Stimulated activated CD4-positive, alpha-beta T cell treated with anti-CD3 and anti-CD28 coated beads, Interleukin-2, amount 100 ng/mL, for 24 hours (primary cell): ENCODE results near the gene KRT71.

ENCODE experiments used
- DNase-seq, 2 donors: peaks; one replicate each; pipeline ENCODE4 v3.0.0-alpha.2; 2020

The KRT71 gene

GRCh38 chr12:52573743-52574142, 20.8 kb upstream of the KRT71 start, which contains the start of gene KRT74:
KRT74 (minus strand) TSS chr12:52573843; CDS start chr12:52573777, 66 bp downstream.
- no peak for DNase-seq

GRCh38 chr12:52573306-52573705, 20.4 kb upstream of the KRT71 start:
- DNase-seq = no peak

- DNase-seq = no peak
Measured at GRCh38 chr12:52570511-52570910, 17.6 kb upstream of the KRT71 start.

- no peak for DNase-seq
Measured at GRCh38 chr12:52568111-52568510, 15.2 kb upstream of the KRT71 start.

GRCh38 chr12:52566847-52567291, 13.9 kb upstream of the KRT71 start:
- DNase-seq = no peak

GRCh38 chr12:52564582-52564981, 11.6 kb upstream of the KRT71 start:
- no peak for DNase-seq

- DNase-seq = no peak
Measured at GRCh38 chr12:52561880-52562449, 9.0 kb upstream of the KRT71 start.

GRCh38 chr12:52559979-52560378, 7.0 kb upstream of the KRT71 start:
- DNase-seq = no peak

- no peak for DNase-seq
Measured at GRCh38 chr12:52558781-52559445, 6.0 kb upstream of the KRT71 start.

GRCh38 chr12:52557476-52557875, 4.5 kb upstream of the KRT71 start:
- no peak for DNase-seq

GRCh38 chr12:52555577-52555976, 2.6 kb upstream of the KRT71 start:
- no peak for DNase-seq

- DNase-seq = no peak
Measured at GRCh38 chr12:52552055-52552454, 890 bp downstream of the KRT71 start.

- DNase-seq = no peak
Measured at GRCh38 chr12:52551216-52551865, 1.6 kb downstream of the KRT71 start.

- no peak for DNase-seq
Measured at GRCh38 chr12:52546126-52546525, 6.8 kb downstream of the KRT71 start.

- no peak for DNase-seq
Measured at GRCh38 chr12:52543985-52544883, 8.7 kb downstream of the KRT71 start.

GRCh38 chr12:52542785-52543318, 10.1 kb downstream of the KRT71 start:
- DNase-seq = no peak

- DNase-seq = no peak
Measured at GRCh38 chr12:52542157-52542556, 10.8 kb downstream of the KRT71 start.

- no peak for DNase-seq
Measured at GRCh38 chr12:52541709-52542108, 11.2 kb downstream of the KRT71 start.

GRCh38 chr12:52540531-52540930, 12.4 kb downstream of the KRT71 start:
- DNase-seq = no peak

GRCh38 chr12:52539821-52540173, 13.1 kb downstream of the KRT71 start:
- no peak for DNase-seq

- no peak for DNase-seq
Measured at GRCh38 chr12:52539083-52539820, 13.7 kb downstream of the KRT71 start.

- DNase-seq = no peak
Measured at GRCh38 chr12:52537101-52537500, 15.8 kb downstream of the KRT71 start.
